MM.1S (cell line): ENCODE results near the gene ISY1.

Source experiments
- EZH2 ChIP-seq: fragments of 300-600 bp; sonication (generic); optimal IDR thresholded peaks from 2 replicates; pipeline ENCODE3; 2017; ENCODE audit warnings: low read depth, mild to moderate bottlenecking, antibody characterized with exemption, low read length, mixed read lengths
- EZH2phosphoT487 ChIP-seq: fragments of 300-600 bp; sonication (generic); IDR thresholded peaks from 2 replicates; pipeline ENCODE4 v1.6.1; 2018; ENCODE audit warnings: antibody characterized with exemption, low read length
- TF ChIP-seq, protein P1 (sequence below): fragments of 300-600 bp; sonication (generic); IDR thresholded peaks from 2 replicates; pipeline ENCODE4 v1.5.1; 2016; ENCODE audit warnings: antibody characterized with exemption, low read length, mixed read lengths

DNA sequence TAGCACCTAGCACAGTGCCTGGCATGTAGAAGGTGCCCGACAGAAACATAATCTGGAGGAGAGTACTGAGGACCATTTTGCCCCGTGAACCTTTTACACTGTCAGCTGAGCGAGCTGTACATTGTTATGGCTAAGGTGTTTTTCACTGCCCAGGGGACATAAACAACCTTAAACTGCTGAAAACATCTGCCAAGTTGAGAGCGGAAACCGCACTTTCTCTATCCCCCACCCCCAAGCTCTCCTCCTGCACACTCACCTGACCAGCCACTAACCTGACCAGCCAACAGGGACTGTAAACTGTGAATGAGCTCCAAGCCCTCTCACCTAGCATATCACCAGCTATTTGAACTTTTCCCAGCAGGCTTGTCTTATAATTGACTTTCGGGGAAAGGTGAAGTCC, 56.8 kb downstream of the ISY1 start:
- TF ChIP-seq, protein P1, sequence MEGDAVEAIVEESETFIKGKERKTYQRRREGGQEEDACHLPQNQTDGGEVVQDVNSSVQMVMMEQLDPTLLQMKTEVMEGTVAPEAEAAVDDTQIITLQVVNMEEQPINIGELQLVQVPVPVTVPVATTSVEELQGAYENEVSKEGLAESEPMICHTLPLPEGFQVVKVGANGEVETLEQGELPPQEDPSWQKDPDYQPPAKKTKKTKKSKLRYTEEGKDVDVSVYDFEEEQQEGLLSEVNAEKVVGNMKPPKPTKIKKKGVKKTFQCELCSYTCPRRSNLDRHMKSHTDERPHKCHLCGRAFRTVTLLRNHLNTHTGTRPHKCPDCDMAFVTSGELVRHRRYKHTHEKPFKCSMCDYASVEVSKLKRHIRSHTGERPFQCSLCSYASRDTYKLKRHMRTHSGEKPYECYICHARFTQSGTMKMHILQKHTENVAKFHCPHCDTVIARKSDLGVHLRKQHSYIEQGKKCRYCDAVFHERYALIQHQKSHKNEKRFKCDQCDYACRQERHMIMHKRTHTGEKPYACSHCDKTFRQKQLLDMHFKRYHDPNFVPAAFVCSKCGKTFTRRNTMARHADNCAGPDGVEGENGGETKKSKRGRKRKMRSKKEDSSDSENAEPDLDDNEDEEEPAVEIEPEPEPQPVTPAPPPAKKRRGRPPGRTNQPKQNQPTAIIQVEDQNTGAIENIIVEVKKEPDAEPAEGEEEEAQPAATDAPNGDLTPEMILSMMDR = no peak
- TF ChIP-seq EZH2 (no peak), EZH2phosphoT487 (no peak)
